Activated T-helper 2 cell treated with anti-CD3 and anti-CD28 coated beads, Interferon-gamma antibody, Interleukin-2, Interleukin-4, amounts not matched to agents 10 μg/mL and 5 μg/mL and 100 μg/mL, durations not matched to agents 14 hours and 24 hours and 36 hours (primary cell): ENCODE measurements around the gene MARK4. TPM values are rescaled to one million over a fixed set of nuclear protein-coding genes. Genes with fewer than 3 reads are reported as not detected.

ENCODE experiments used
- DNase-seq: peaks from one replicate; pipeline ENCODE4 v3.0.0; 2021; ENCODE audit warnings: low spot score
- H3K27ac Mint-ChIP-seq: one replicate; pipeline ENCODE4 v1.8.0; 2021; ENCODE audit warnings: mixed read lengths
- H3K27me3 Mint-ChIP-seq: one replicate; pipeline ENCODE4 v1.8.0; 2021; ENCODE audit warnings: low read depth, mixed read lengths
- H3K36me3 Mint-ChIP-seq: one replicate; pipeline ENCODE4 v1.8.0; 2021; ENCODE audit warnings: low read depth, mixed read lengths
- H3K4me1 Mint-ChIP-seq: one replicate; pipeline ENCODE4 v1.8.0; 2021; ENCODE audit warnings: low read depth, mixed read lengths
- H3K4me3 Mint-ChIP-seq: one replicate; pipeline ENCODE4 v1.8.0; 2021; ENCODE audit warnings: low read depth, mild to moderate bottlenecking, moderate library complexity, mixed read lengths
- H3K9me3 Mint-ChIP-seq: one replicate; pipeline ENCODE4 v1.8.0; 2021; ENCODE audit warnings: mixed read lengths
- intact Hi-C: fragments of 100-400 bp; cut with micrococcal nuclease; formaldehyde crosslinking; loops from one replicate; pipeline ENCODE4 v1.15.1; 2023
- total RNA-seq: library from RNA; stranded (reverse); gene quantifications from 2 replicates; pipeline ENCODE4 v1.2.3, GENCODE V29; 2022

The MARK4 gene
- total RNA-seq, 1 donor from 2014 or later = 28.9 TPM

DNA sequence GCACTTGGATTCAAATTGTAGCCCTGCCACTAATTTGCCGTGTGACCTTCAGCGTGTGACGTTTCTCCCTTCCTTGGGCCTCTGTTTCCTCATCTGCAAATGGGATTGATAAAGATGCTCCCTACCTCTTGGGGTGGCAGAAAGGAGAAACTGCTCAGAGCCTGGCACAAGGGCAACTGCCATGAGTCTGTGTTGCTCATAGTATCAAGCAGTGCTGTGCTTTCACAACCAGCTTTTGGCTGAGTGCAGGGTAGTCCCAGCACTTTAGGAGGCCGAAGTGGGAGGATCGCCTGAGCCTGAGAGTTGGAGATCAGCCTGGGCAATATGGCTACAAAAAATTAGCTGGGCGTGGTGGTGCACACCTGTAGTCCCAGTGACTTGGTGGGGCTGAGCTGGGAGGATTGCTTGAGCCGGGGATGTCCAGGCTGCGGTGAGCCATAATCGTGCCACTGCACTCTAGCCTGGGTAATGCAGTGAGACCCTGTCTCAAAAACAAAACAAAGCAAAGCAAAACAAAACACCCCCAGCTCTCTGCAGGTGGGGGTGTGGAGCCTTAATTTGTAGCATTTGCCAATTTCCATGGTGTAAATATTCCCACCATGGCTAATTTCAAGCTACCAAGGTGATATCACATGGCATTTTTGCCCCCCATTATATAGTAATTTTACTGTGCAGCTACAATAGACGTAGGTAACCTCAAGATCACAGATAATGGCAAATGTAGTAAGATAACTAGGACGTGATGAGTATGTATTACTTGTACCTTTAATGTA, 1.6 kb upstream of the MARK4 start:
- DNase-seq = no peak
- Mint-ChIP-seq H3K27ac (no peak overlapping the region), H3K36me3 (no peaks in the 10 kb centered on the region), H3K4me1 (peaks cover 19% of the 10 kb centered on the region), H3K27me3 (peaks cover 3% of the 10 kb centered on the region), H3K9me3 (no peaks in the 10 kb centered on the region), H3K4me3 (peak overlapping the region; percentile 26)
- intact Hi-C loops = loop anchor here (2.0 to 5.0 kb wide), 3 partner anchors 62 to 228 kb away; no protein-coding TSS in a partner anchor

DNA sequence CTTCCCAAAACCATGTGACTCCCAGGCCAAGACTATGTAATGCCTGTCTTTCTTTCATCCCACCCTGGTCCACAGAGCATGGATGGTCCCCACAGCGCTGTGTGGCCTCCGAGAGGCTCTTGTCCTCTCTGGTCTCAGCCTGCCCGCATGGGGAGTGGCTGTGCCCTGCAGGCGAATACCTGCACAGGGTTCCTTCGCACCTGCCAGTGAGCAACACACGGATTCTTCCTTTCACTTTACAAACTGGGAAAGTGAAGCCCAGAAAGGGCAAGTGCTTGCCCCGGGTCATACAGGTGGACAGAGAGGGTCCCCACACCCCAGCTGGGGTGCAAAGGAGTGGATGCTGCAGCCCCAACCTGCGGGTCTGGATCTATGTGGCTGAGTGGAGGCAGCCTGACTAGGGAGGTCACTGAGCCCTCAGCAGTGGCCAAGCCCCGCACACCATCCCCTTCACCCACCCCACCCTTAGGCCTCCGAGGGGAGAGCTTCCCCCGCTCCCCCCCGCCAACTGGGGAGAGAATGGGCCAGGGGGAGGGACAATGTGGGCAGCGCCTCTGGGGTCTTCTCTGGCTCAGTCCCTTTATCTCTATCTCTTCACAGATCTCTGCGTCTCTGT, 747 bp upstream of the MARK4 start:
- no peak for DNase-seq
- peak overlapping the region; percentile 85 for H3K4me3 Mint-ChIP-seq
- intact Hi-C loops = loop anchor here (2.0 to 5.0 kb wide), 2 partner anchors 88 to 227 kb away; no protein-coding TSS in a partner anchor
- H3K9me3 Mint-ChIP-seq = no peaks in the 10 kb centered on the region
- H3K27me3 Mint-ChIP-seq = peaks cover 2% of the 10 kb centered on the region
- peaks cover 19% of the 10 kb centered on the region for H3K4me1 Mint-ChIP-seq
- no peaks in the 10 kb centered on the region for H3K36me3 Mint-ChIP-seq
- peak overlapping the region; percentile 65 for H3K27ac Mint-ChIP-seq

DNA sequence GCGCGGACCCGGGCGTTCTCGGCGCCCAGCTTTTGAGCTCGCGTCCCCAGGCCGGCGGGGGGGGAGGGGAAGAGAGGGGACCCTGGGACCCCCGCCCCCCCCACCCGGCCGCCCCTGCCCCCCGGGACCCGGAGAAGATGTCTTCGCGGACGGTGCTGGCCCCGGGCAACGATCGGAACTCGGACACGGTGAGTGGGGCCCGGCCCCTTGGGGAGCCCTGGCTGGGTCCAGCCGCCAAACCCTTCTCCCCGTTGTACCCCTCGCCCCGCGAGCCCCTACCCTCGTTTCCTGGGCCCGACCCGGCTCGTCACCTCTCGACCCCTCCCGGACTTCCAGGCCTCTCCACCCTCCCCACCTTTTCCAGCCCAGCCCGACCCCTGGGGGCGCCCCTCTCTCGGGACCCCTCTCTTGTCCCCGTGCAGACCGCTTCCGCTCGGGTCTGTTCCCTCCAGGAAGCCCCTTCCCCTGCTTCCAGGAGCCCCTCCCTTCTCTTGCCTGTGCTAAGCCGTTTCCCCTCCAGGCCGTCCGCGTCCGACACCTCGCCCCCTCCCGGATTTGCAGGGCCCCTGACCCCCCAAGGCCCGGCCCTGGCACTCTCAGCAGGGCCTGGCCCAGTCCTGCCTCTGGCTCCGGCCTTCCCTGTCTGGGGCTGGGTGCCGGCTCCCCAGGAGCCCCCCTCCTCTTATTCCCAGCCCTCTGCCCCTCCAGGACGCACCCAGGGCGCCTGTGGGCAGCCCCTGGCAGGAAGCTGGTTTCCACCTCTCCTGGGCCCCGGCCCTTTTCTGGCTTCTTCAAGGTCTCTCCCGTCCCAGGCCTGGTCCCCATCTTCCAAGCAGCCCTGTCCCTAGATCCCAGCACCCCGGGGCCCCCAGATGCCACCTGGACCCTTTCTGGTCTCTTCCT, 632 bp downstream of the MARK4 start:
- DNase-seq = no peak
- intact Hi-C loops = loop anchor here (2.0 to 5.0 kb wide), 2 partner anchors 87 to 226 kb away; no protein-coding TSS in a partner anchor
- peak overlapping the region; percentile 74 for H3K4me3 Mint-ChIP-seq
- H3K9me3 Mint-ChIP-seq = no peaks in the 10 kb centered on the region
- peaks cover 2% of the 10 kb centered on the region for H3K27me3 Mint-ChIP-seq
- H3K36me3 Mint-ChIP-seq = no peaks in the 10 kb centered on the region
- H3K4me1 Mint-ChIP-seq = peaks cover 19% of the 10 kb centered on the region
- peak overlapping the region; percentile 42 for H3K27ac Mint-ChIP-seq

DNA sequence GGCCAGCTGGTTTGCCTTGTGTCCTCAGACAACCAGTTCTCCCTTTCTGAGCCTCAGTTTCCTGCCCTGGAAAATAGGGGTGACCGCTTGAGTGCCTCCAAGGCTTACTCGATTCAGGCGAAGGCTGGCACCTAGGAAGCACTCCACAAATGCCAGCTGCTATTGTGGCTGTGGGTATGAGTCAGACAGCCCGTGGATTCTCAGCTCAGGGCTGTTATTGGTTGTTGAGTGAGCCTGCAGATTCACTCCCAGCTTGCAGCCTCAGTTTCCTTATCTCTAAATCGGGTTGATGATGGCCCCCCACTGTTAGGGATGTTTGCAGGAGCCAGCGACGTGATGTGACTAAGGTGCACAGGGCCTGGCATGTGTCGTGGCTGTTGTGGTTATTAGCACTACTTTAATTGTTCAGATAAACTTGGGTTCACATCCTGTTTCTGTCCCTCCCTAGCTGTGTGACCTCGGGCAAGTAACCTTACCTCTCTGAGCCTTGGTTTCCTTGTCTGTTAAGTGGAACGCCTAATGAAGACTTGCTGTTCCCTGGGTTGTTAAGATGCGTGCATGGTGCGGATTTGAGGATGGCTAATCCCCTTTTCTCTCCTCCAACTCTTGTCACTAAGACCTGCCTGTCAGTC, 2.4 kb downstream of the MARK4 start:
- DNase-seq = no peak
- intact Hi-C loops = loop anchor here (5.0 kb wide), 1 partner anchor 224 kb away; no protein-coding TSS in a partner anchor
- Mint-ChIP-seq H3K27ac (no peak overlapping the region), H3K4me1 (peaks cover 19% of the 10 kb centered on the region), H3K4me3 (peak overlapping the region; percentile 74), H3K9me3 (no peaks in the 10 kb centered on the region), H3K27me3 (peaks cover 2% of the 10 kb centered on the region), H3K36me3 (no peaks in the 10 kb centered on the region)

DNA sequence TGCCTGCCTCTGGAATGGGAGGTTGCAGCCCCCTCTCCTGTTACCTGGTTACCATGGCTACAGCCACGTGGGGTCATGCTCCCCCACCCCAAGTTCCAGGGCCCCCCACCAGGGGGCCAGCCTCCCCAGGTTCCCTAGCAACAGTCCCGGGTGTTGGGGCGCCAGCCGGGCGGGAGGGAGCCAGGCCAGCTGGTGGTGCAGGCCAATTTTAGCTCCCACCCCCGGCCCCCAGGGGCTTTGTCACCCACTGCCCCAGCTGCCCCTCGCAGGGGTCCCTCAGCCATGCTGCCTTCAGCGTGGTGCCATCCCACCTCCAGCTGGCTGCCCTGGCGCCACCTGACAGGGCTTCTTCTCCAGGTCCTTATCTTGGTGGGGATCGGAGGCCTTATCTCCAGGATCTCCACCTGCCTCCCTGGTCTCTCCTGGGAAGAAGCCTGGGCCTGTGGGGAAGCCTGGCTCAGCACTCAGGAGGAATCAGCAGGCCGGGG, 3.0 kb downstream of the MARK4 start:
- Mint-ChIP-seq H3K27ac (no peak overlapping the region), H3K36me3 (no peaks in the 10 kb centered on the region), H3K4me3 (peak overlapping the region; percentile 74), H3K4me1 (peaks cover 19% of the 10 kb centered on the region), H3K27me3 (peaks cover 2% of the 10 kb centered on the region), H3K9me3 (no peaks in the 10 kb centered on the region)
- intact Hi-C loops = loop anchor here (5.0 kb wide), 1 partner anchor 223 kb away; no protein-coding TSS in a partner anchor
- DNase-seq = no peak

DNA sequence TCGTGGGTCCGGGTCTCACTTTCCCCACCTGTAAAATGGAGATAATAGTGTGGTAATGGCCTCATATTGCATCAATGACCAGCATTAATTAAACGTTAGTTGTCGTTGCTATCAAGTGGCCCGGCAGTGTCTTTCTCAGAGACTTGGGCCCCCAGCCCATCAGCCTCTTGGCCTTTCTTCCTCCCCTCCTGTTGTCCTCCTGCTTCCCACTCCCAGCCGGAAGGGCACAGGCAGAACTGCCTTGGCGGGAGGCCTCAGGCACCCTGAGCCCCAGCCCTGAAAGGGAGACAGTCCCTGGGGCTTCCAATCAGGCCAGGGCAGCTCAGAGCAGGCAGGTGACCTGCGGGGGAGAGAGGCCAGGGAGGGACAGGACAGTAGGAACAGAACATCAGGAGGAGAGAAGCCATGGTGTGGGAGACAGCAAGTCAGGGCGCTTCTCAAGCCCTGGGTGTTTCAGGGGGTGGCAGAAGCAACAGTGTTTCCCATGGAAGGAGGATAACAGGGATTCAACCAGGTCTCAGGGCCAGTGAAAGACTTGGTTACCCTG, 4.6 kb downstream of the MARK4 start:
- Mint-ChIP-seq H3K36me3 (no peaks in the 10 kb centered on the region), H3K27me3 (peaks cover 1% of the 10 kb centered on the region), H3K9me3 (no peaks in the 10 kb centered on the region), H3K27ac (no peak overlapping the region), H3K4me3 (no peak overlapping the region), H3K4me1 (peaks cover 18% of the 10 kb centered on the region)
- intact Hi-C loops = no loop called here
- DNase-seq = no peak

DNA sequence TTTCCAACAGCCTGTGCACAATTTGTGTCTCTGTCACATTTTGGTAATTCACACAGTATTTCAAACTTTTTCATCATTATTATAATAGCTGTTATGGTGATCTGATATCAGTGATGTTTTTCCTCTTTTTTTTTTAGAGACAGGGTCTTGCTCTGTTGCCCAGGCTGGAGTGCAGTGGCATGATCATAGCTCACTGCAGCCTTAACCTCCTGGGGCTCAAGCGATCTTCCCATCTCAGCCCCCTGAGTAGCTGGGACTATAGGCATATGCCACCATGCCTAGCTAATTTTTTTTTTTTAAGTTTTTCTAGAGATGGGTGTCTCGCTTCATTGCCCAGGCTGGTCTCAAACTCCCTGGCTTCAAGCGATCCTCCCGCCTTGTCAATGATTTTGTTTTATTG, 5.8 kb downstream of the MARK4 start:
- no peak for DNase-seq
- Mint-ChIP-seq H3K27ac (no peak overlapping the region), H3K36me3 (no peaks in the 10 kb centered on the region), H3K4me3 (no peak overlapping the region), H3K27me3 (no peaks in the 10 kb centered on the region), H3K4me1 (peaks cover 17% of the 10 kb centered on the region), H3K9me3 (no peaks in the 10 kb centered on the region)
- intact Hi-C loops = no loop called here

DNA sequence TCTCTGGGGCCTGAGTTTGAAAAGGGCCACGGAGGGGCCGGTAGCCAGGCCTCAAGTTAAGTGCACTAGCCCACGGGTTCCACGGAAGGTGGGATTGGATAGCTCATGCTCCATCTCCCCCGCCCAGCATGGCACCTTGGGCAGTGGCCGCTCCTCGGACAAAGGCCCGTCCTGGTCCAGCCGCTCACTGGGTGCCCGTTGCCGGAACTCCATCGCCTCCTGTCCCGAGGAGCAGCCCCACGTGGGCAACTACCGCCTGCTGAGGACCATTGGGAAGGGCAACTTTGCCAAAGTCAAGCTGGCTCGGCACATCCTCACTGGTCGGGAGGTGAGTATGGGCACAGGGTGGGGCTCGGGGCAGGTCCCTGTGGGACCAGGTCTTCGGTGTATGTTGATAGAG, 7.8 kb downstream of the MARK4 start:
- intact Hi-C loops = no loop called here
- no peak for DNase-seq
- Mint-ChIP-seq H3K27me3 (no peaks in the 10 kb centered on the region), H3K4me3 (no peak overlapping the region), H3K36me3 (no peaks in the 10 kb centered on the region), H3K27ac (no peak overlapping the region), H3K9me3 (no peaks in the 10 kb centered on the region), H3K4me1 (peaks cover 2% of the 10 kb centered on the region)

DNA sequence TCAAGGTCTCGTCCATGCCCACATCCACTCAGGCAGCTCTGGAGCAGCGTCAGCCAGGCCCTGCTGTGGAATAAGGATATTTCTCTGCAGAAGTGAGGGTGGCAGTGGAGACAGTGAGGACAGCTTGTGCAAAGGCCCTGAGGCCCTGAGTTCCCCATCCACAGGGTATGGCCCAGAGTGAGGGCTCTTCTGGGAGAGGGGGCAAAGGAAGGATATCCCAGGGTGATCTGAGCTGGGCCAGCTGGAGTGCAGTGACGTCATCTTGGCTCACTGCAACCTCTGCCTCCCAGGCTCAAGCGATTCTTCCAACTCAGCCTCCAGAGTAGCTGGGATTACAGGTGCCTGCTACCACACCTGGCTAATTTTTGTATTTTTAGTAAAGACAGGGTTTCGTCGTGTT, 11.5 kb downstream of the MARK4 start:
- no peaks in the 10 kb centered on the region for H3K4me1 Mint-ChIP-seq
- intact Hi-C loops = no loop called here
- H3K9me3 Mint-ChIP-seq = no peaks in the 10 kb centered on the region
- no peaks in the 10 kb centered on the region for H3K27me3 Mint-ChIP-seq
- no peak overlapping the region for H3K4me3 Mint-ChIP-seq
- H3K36me3 Mint-ChIP-seq = no peaks in the 10 kb centered on the region
- no peak overlapping the region for H3K27ac Mint-ChIP-seq
- no peak for DNase-seq

DNA sequence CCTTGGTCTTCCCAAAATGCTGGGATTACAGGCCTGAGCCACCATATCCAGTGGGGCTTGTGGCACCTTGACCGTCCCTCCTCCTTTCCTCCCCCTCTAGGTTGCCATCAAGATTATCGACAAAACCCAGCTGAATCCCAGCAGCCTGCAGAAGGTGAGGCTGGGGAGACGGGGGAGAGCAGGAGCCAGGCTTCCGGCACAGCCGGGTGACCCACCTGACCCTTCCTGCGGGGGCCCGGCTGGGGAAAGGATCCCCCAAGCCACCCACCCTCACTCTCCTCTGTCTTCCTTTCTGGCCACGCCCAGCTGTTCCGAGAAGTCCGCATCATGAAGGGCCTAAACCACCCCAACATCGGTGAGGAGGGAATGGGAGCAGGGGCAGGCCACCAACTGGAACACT, 11.9 kb downstream of the MARK4 start:
- Mint-ChIP-seq H3K9me3 (no peaks in the 10 kb centered on the region), H3K27me3 (no peaks in the 10 kb centered on the region)
- intact Hi-C loops = no loop called here

DNA sequence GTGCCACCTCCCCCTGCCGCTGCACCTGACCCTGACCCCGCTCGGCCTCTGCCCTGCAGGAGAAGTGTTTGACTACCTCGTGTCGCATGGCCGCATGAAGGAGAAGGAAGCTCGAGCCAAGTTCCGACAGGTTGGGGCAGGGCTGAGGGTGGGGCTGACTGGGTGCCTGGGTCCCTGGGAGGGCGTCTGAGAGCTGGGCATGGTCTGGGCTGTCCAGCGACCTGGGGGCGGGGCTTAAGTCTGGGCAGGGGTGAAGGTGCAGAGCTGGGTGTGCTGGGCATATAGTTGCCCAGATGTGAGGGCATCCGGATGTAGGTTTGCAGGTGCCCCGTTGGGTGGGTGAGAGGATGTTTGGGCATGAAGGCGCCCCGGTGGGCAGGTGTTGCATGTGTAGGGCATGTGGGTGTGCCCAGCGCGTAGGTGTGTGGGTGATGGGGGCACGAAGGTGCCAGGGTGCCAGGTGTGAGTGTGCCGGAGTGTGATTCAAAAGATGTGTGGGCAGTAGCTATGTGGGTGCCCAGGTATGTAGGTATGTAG, 13.8 kb downstream of the MARK4 start:
- H3K36me3 Mint-ChIP-seq = no peaks in the 10 kb centered on the region
- no peak for DNase-seq
- H3K27ac Mint-ChIP-seq = no peak overlapping the region
- H3K4me1 Mint-ChIP-seq = no peaks in the 10 kb centered on the region
- no peaks in the 10 kb centered on the region for H3K27me3 Mint-ChIP-seq
- H3K4me3 Mint-ChIP-seq = no peak overlapping the region
- intact Hi-C loops = no loop called here
- H3K9me3 Mint-ChIP-seq = no peaks in the 10 kb centered on the region

More for the DNA sequence above, 11.9 kb downstream of the MARK4 start:
- no peak for DNase-seq
- Mint-ChIP-seq H3K4me3 (no peak overlapping the region), H3K27ac (no peak overlapping the region), H3K4me1 (no peaks in the 10 kb centered on the region), H3K36me3 (no peaks in the 10 kb centered on the region)

DNA sequence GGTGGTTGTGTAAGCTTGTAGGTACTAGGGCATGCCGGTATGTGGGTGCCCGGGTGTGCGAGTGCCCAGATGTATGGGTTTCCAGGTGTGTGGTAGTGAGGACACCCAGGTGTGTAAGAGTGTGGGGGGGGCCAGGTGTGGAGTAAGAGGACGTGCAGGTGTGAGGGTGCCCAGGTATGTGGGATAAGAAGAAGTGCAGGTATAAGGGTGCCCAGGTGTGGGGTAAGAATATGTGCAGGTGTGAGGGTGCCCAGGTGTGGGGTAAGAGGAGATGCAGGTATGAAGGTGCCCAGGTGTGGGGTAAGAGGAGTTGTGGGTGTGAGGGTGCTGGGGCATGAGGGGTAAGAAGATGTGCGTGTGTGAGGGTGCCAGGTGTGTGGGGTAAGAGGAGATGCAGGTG, 14.3 kb downstream of the MARK4 start:
- Mint-ChIP-seq H3K27ac (no peak overlapping the region), H3K9me3 (no peaks in the 10 kb centered on the region), H3K4me3 (no peak overlapping the region), H3K4me1 (no peaks in the 10 kb centered on the region), H3K36me3 (no peaks in the 10 kb centered on the region), H3K27me3 (no peaks in the 10 kb centered on the region)
- intact Hi-C loops = no loop called here
- no peak for DNase-seq
